ENCODE measurements around the gene RPRD1A.
"Not testable (repeated sequence)": the region's sequence is repeated elsewhere in the genome, so short reads cannot be mapped to it uniquely, and the experiment has no call there.

RPRD1A gene

DNA sequence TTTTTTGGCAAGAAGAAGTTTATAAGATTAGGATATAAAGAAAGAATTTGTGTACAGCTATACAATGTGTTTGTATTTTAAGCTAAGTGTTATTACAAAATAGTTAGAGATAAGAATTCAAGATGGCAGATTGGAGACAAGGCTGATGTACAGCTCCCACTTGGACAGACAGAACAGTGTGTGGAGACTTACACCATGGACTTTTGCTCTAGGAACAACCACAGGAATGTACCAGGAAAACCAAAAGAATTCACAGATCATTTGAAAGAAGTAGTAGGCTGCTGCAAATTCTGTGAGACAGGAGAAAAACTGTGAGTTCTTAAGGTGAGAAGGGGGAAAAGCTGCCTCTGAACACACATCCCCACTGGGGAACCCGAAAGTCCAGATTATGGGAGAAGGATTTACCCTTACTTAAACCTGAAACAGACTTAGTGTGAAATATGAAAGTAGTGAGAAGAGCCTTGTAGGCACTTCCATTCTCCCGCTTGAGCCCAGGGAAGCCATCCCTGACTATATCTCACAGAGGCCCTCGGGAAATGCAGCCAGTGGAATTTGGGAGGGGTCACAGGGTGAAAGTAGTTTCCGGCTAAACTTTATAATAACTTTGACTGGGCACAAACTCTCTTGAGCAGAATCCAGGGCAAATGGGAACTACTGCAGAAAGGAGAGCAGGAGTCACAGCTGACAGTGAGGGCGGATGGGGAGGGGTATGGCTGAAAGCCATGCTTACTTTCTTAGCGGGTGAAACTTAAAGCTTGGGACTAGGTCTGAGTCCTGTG, 11.6 kb upstream of the RPRD1A start:
- no peak for DNase-seq (ENCODE audit: low read depth, low spot score)

DNA sequence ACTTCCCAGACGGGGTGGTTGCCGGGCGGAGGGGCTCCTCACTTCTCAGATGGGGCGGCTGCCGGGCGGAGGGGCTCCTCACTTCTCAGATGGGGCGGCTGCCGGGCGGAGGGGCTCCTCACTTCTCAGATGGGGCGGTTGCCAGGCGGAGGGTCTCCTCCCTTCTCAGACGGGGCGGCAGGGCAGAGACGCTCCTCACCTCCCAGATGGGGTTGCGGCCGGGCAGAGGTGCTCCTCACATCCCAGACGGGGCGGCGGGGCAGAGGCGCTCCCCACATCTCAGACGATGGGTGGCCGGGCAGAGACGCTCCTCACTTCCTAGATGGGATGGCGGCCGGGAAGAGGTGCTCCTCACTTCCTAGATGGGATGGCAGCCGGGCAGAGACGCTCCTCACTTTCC, 10.4 kb upstream of the RPRD1A start:
- not testable (repeated sequence) for DNase-seq (ENCODE audit: low read depth, low spot score)

DNA sequence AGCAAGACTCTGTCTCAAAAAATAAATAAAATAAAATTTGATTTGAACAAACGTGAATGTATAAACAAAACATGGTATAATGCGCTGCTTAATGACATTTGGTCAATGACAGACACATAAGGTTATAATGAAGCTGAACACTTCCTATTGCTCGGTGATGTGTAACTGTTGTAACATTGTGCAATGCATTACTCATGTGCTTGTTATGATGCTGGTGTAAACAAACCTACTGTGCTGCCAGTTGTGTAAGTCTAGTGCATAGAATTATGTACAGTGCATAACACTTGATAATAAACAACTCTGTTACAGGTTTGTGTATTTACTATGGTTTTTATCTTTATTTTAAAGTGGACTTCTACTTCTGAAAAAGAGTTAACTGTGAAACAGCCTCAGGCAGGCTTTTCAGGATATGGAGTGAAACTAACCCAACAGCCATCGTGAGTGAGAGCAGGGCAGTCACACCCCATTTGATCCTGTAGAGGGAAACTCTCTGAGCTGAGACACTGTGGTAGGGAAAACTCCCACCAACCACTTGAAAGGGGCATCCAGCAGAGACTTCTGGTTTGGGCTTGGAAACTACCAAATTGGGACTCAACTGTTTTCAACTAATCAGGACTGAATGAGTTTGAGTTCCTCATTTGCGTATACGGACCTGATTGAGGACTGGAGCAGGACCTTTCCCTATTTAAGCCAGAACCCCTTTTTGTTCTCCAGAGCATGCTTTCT, 8.7 kb upstream of the RPRD1A start:
- no peak for DNase-seq (ENCODE audit: low read depth, low spot score)

DNA sequence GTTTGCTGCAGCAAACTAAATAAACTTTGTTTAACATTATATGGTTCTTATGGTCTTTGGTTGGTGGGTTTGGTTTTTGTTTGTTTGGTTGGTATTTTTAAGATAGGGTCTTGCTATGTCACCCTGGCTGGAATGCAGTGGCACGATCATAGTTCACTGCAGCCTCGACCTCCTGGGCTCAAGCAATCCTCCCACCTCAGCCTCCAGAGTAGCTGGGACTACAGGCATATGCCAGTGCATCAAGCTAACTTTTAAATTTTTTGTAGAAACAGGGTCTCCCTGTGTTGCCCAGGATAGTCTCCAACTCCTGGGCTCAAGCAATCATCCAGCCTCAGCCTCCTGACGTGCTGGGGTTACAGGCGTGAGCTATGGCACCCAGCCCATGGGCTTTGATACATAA, 7.1 kb upstream of the RPRD1A start:
- DNase-seq (ENCODE audit: low read depth, low spot score) = no peak

DNA sequence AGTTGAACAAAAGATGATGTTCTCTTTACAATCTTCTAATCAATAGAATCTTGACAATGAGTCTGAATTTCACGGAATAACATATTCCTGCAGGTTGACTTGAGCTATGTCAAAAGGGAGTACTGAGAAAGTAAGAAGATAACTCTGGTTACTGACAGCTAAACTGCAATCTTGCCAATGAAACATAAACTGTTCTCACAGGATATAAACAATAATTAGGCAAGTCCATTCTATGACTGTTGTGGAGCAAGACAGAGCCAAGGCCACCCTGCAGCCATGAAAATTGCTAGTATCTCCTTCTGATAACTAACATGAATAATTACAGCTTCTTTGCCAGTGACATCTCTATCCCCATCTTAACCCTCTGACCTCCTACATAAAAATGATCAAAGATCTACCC, 6.3 kb upstream of the RPRD1A start:
- DNase-seq (ENCODE audit: low read depth, low spot score) = no peak

DNA sequence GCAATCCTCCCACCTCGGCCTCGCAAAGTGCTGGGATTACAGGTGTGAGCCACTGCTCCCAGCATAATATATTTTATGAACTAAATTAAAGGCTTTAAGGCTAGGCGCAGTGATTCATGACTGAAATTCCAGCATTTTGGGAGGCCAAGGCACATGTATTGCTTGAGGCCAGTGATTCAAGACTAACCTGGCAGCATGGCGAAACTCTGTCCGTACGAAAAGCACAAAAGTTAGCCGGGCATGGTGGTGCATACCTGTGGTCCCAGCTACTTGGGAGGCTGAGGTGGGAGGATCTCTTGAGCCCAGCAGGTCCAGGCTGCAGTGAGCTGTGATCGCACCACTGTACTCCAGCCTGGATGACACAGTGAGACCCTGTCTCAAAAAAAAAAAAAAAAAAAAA, 5.0 kb upstream of the RPRD1A start:
- not testable (repeated sequence) for DNase-seq (ENCODE audit: low read depth, low spot score)

DNA sequence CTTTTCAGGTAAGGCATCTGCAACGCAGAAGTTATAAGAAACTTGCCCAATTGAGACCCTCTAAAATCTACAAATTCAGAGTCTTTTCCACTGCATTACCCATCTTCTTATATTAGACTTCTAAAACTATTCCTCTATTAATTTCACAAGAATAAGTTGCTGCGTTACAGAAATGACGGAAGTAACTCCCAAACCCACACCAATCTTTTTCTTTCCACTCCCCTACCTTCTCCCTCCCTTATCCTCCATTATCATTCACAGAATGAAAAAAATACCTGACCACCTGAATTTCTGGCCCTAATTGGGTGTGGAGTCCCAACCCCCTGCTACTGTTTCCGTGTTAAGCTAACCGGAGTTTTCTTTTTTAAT, 689 bp downstream of the RPRD1A start:
- no peak for DNase-seq (ENCODE audit: low read depth, low spot score)

DNA sequence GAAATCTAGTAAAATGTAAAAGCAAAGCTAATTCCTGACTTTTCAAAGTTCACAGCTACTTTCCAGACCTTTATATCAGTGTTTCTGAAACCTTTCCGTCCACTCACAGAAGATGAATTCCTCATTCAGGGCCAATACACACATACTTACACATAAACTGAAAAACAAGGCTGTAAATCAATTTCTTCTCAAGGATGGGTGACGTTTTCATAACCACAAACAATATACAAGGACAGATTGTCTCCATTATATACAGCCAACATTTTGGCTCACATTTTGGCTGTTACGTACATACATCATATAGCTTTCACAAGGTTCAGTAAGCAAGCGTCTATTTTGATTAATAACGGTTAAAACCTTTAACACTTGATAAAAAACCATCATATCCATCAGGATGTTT, 1.4 kb downstream of the RPRD1A start:
- no peak for DNase-seq (ENCODE audit: low read depth, low spot score)

DNA sequence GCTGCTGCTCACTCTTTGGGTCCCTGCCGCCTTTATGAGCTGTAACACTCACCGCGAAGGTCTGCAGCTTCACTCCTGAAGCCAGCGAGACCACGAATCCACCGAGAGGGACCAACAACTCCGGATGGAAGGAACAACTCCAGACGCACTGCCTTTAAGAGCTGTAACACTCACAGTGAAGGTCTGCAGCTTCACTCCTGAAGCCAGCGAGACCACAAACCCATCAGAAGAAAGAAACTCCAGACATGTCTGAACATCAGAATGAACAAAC, 2.6 kb downstream of the RPRD1A start:
- not testable (repeated sequence) for DNase-seq (ENCODE audit: low read depth, low spot score)

DNA sequence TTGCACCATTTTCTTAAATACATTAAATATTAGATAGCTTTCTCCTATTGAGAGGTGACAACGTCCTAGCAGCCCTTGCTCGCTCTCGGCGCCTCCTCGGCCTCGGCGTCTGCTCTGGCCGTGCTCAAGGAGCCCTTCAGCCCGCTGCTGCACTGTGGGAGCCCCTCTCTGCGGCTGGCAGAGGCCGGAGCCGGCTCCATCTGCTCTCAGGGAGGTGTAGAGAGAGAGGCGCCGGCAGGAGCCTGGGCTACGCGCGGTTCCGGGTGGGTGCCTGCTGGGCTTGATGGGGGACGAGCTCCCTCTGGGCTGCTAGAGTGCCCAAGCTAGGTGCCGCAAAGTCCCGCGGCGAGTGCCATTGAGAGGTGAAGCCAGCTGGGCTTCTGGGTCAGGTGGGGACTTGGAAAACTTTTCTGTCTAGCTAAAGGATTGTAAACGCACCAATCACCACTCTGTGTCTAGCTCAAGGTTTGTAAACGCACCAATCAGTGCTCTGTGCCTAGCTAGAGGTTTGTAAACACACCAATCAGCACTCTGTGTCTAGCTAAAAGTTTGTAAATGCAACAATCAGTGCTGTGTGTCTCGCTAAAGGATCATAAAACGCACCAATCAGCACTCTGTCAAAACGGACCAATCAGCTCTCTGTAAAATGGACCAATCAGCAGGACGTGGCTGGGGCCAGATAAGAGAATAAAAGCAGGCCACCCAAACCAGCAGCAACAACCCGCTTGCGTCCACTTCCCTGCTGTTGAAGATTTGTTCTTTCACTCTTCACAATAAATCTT, 3.1 kb downstream of the RPRD1A start:
- no peak for DNase-seq (ENCODE audit: low read depth, low spot score)

DNA sequence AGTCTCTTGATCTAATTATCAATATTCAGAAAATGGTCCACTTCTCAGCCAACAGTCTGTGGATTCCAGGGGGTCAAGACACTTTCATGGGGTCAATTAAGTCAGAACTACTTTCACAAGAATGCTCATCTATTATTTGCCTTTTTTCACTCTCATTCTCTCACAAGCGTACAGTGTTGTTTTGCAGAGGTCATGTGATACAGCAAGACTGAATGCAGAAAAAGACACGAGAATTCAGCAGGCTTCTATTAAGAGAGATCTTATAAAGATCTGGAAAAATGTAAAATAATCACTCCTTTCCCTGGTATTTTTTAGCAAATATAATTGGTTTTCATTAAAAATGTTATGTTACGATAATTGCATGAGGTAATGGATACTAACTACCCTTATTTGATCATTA, 8.7 kb downstream of the RPRD1A start:
- no peak for DNase-seq (ENCODE audit: low read depth, low spot score)

DNA sequence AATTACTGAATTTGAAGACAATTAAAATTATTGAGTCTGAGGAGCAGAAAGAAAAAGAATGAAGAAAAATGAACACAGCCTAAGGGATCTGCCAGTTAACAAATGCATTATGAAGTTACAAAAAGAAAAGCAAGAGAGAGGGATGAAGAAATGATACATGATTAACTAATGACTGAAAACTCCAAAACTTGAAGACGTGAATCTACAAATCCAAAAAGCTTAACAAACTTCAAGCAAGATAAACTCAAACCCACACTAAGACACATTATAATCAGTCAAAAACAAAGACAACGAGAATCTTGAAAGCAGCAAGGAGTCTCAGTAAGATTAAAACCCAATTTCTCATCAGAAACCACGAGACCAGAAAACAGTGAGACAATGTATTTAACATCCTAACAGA, 15.6 kb downstream of the RPRD1A start:
- DNase-seq (ENCODE audit: low read depth, low spot score) = no peak

DNA sequence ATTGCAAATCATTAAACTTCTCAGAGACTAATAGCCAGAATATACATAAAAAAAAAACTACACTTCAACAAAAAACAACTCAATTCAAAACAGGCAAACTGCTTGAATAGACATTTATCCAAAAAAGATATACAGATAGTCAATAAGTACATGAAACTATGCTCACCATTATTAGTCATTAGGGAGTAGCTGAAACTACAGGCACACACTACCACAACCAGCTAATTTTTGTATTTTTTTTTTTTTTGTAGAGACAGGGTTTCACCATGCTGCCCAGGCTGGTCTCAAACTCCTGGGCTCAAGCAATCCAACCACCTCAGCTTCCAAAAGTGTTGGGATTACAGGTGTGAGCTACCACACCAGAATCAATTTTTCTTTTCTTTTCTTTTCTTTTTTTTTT, 16.9 kb downstream of the RPRD1A start:
- no peak for DNase-seq (ENCODE audit: low read depth, low spot score)

DNA sequence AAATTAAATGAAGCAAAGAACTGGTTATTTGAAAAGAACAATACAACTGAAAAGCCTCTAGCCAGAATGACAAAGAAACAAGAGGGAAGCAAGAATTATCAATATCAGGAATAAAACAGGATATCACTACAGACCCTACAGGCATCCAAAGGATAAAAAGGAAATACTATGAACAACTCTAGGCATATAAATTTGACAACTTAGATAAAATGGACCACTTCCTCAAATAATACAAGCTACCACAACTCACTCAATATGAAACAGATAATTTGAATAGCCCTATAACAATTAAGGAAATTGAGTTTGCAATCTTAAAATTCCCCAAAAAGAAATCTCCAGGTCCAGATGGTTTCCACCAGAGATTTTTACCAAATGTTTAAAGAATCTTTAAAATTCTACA, 19.8 kb downstream of the RPRD1A start:
- no peak for DNase-seq (ENCODE audit: low read depth, low spot score)

DNA sequence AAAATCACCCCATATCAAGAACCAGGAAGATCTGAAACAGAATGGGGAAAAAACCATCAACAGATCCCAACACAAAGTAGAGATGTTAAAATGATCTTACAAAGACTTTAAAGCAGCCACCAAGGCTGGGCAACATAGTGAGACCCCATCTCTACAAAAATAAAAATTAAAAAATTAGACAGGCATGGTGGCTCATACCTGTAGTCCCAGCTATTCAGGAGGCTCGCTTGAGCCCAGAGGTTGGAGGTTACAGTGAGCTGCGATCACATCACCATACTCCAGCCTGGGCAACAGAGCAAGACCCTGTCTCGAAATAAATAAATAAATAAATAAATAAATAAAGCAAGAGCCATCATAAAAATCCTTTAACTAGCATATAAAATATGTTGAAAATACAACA, 20.5 kb downstream of the RPRD1A start:
- no peak for DNase-seq (ENCODE audit: low read depth, low spot score)

DNA sequence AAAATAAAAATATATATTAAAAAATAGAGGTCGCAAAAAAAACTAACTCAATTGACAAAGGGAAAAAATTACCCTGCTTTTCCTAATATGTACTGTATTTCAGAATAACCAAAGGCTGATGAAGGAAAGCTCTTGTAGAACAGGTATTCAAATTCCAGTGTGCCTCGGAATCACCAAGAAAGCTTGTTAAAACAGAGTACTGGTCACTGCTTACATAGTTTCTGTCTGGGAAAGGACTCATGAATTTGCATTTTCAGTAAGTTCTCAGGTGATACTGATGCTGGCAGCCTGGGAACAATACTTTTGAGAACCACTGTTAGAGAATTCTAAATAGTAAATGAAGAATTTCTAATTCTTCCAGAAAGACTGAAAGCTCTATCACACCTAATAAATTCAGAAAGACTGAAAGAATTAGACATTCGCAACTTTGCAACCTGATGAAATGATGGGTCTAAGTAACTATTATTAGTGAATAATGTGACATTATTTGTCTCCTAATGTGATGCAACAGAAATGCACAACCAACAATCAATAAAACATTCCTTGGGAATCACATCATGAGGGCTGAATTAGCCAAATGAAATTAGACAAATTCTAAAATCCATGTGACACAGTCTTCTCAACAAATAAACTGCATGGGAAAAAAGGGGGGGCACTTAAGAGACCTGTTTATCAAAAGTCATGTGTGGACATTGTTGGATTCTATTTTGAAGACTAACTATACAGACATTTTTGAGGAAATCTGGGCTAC, 21.9 kb downstream of the RPRD1A start:
- DNase-seq (ENCODE audit: low read depth, low spot score) = no peak

DNA sequence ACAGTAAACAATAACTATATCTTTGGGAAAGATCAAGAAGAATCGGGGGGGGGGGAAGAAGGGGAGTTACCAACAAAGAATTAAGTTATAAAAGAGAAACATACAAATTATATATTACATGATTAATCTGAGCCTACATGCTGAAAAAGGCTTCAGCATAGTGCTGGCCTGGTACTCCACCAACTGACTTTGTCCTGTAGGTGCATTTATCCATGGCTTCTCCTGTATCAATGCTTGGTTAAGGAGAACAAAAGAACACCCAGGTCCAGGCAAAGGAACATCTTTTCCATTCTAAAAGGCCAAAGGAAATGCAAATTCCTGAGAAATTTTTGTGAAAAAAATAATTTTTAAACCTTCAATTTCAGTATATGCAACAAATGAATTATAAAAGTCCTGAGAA, 24.2 kb downstream of the RPRD1A start:
- DNase-seq (ENCODE audit: low read depth, low spot score) = no peak

DNA sequence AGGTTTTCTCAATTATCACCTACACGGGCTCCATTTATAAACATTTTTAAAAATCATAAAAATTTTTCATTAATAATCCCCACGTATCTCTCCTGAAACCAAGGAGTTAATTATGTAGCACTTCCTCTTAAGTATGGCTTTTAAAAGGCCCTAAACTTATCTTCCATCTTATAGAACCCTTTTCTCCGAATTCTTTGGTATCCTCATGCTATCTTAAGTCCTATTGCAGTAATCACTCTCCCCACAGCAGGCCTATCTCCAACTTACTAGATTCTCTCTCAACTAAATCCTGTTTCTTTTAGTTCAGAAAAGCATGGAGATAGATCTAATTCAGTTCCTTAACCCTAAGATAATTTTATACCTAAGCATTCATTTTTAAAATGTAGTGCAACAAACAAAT, 26.2 kb downstream of the RPRD1A start:
- DNase-seq (ENCODE audit: low read depth, low spot score) = no peak

DNA sequence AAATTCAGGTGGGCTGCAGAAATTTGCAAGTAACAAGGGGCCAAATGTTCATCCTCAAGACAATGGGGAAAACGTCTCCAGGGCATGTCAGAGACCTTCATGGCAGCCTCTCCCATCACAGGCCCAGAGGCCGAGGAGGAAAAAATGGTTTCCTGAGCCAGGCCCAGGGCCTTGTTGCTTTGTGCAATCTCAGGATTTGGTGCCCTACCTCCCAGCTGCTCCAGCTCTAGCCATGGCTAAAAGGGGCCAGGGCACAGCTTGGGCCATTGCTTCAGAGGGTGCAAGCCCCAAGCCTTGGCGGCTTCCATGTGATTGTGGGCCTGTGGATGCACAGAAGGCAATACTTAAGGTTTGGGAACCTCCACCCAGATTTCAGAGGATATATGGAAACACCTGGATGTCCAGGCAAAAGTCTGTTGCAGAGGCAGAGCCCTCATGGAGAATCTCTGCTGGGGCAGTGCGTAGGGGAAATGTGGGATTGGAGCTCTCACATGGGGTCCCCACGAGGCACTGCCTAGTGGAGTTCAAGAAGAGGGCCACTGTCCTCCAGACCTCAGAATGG, 29.2 kb downstream of the RPRD1A start:
- no peak for DNase-seq (ENCODE audit: low read depth, low spot score)

DNA sequence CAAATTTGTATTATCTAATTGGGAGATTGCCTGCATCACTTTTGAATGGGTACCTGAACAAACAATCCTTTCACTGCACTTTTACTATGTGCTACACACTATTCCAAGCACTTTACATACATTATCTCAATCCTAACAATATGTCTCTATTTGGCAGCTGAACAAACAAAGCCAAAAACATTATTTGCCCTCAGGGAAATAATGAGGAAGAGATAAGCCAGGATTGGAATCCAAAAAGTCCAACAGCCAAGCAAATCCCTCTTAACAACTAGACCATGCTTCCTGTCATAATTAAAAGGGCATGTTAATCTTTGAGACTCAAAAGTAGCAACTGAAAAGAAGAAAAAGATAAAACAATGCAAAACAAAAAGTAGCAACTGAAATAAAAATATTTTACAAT, 32.1 kb downstream of the RPRD1A start:
- DNase-seq (ENCODE audit: low read depth, low spot score) = no peak

DNA sequence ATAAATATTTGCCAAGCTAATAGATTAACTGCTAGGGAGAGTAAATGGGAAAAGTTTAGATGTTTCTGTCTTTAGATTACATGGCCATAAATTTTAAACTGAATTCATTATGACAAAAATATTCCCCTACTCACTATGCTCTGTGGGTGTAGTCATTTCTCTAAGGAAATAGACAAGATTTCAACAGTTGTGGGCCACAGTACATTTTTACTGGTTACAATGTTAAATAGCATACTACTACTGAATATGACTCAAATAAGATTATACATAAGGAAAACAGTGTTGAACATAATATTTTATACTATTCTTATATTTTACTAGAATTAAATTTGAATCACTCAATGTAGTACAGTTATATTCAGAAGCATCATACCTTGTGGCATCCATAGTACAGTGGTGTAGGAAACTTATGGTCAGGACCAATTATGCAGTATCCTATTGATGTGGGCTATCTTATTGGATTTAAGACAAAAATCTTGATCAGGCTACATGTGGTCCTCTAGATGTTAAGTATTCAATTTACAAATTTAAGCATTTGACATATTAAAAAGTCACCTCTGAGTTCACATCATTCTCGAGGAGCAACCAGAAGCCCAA, 33.0 kb downstream of the RPRD1A start:
- no peak for DNase-seq (ENCODE audit: low read depth, low spot score)

DNA sequence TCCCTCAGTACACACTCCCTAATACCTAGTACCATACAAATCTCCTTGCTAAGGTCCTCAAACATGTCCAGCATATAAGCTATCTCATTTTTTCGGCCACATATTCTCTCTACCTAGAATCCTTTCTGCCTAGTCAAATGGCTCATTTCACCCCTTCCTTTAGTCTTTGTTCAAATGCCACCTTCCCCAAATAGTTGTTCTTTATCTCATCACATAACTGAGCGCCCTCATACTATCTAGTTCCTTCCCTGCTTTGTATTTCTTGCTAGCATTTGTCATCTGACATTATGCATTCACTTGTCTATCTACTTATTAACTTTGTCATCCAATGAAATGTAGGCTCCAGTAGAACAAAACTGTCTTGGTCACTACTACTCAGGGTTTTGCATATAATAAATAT, 35.5 kb downstream of the RPRD1A start:
- DNase-seq (ENCODE audit: low read depth, low spot score) = no peak
